Stimulated activated CD8-positive, alpha-beta memory T cell treated with anti-CD3 and anti-CD28 coated beads, Interleukin-4, amount 100 ng/mL, for 4 hours (primary cell): ENCODE data around the gene INHBE.
"Not testable (repeated sequence)": the region's sequence is repeated elsewhere in the genome, so short reads cannot be mapped to it uniquely, and the experiment has no call there.

ENCODE experiments used
- DNase-seq, 2 donors: peaks; one replicate each; pipeline ENCODE4 v3.0.0-alpha.2; 2020; ENCODE audit warnings: low read depth in 2 of 2, low spot score in 1 of 2

INHBE gene

GRCh38 chr12:57475271-57476161 lies 20.4 kb downstream of the INHBE start:
- no peak for DNase-seq

GRCh38 chr12:57476162-57476992 lies 21.3 kb downstream of the INHBE start:
- DNase-seq, result peak in 1 of 2 donors; percentile 54

DNA sequence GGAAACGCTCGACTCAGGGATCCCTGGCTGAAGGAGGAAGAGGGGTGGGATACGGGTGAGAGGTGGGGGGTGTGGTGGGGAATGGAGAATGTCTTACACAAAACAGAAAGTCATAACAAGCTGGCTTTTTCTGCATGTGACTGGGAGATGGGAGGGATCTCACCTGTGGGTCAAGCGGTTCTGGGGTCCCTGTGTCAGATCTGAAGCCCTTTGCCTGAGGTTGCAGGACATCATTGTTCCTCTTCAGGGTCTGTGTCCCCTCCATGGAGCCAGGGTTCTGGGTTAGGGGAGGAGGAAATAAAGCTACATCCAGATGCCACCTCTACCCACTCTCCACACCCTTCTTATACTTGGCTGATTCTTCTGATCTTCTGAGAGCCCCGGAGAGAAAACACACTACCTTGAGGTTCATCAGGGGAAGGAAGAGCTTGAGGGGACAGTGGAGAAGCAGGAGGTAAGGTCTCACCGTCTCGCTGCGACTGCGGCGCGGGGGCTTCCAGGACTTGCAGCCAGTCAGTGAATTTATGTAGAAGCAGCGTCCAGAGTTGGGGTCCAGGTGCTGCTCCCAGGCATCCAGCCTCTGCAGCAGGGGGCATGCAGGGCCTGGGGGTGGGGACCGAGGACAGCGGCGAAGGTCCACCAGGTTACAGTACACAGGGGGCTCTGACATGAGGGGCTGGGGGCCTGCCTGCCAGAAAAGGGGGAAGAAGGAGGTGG lies 22.0 kb downstream of the INHBE start:
- DNase-seq, result no peak

DNA sequence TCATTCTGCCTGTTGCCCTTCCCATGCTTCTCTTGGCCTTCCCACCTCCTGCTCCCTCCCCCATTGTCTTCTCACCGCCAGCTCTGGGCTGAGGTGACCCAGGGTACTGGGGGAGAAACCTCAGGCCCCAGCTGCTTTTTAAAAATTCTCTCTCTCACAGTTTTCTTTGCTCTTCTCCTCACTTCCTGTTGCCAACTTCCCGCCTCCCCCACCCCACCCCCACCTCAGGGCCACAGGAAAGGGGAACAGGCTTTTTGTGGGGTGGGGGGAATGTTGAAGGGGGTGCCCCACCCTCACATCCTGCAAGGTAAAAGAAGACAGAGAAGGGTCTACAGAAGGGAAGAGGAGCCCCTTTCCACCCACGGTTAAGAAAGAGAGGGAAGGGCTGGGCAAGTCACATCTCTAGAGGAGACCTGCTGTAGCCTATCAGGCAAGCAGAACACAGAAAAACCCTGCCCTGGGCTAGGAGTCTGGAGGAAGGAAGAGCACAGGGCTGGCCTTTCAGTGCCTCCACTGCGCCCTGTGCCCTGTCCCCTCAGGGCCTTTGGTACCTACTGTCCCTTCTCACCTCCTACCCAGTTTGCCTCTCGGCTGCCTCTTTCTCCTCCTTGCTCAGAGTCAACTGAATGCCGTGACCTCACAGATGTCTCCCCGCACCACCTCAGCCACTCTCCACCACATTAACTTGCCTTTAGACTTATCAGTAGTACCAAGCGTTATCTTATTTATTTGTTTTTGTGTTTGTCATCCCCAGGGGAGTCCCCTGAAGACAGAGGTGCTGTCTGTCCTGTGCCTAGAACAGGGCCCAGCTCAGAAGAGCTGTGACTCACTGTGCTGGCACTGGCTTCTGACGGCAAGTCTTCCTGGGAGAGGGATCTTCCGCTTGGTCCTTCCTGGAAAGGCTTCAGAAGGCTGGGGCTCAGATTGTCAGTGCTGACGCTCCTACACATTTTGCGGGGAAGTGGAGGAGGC lies 22.9 kb downstream of the INHBE start:
- no peak for DNase-seq

DNA sequence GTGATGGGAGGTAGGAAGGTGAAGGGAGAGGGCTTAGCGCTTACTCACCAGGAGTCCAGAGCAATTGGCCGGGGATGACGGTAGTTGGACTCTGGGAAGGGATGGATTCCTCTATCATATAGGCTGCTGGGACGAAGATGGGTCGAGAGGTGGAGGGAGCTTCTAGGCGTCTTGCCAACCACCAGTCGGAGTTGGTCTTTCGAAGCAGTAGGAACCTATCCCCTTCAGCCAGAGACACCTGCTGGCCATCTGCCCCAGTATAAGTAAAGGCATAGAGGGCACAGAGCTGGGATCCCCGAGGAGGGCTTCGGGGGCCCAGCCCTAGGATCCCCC lies 23.9 kb downstream of the INHBE start:
- no peak for DNase-seq

DNA sequence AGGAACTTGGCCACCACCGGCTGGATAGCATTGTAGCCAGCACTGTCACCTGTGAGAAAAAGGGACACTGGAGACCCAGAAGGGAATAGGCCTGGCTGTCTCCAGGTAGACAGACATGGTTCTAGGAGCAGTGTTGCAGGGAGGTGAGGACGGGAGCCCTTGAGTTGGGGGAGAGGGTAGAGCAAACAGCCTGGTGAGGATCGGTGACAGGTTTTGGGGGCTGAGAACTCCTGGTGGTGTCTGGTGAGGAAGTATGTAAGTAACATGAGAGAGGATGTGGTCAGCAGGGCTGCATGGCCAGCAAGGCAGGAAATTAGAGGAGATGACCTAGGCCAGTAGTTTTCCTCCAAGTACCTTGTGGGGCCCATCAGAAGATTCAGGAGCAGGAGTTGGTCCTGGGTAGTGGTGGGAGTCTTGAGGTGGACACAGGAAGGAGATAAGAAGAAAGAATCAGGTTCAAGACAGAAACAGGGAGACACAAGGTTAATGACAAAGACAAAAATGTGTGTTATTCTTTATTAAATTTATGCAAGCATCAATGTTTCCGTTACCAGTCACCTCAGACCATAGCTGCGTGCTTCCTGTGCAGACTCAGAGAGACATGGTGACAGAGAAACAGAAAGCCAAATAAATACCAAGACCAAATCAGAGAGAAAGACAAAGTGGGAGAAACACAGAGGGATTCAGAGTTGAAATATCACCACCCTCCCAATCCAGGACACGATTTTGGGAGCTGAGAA lies 24.4 kb downstream of the INHBE start, which contains the start of gene ARHGAP9:
TSS of gene ARHGAP9 (minus strand) at position 491 of the 740 bp plus-strand sequence. CDS start at position 31, 460 bp downstream.
- no peak for DNase-seq

GRCh38 chr12:57481671-57482070 lies 26.6 kb downstream of the INHBE start:
- no peak for DNase-seq

GRCh38 chr12:57483466-57483865 lies 28.4 kb downstream of the INHBE start:
- DNase-seq, result no peak

- no peak for DNase-seq
These were observed 30.6 kb downstream of the INHBE start for GRCh38 chr12:57485695-57486094.

DNA sequence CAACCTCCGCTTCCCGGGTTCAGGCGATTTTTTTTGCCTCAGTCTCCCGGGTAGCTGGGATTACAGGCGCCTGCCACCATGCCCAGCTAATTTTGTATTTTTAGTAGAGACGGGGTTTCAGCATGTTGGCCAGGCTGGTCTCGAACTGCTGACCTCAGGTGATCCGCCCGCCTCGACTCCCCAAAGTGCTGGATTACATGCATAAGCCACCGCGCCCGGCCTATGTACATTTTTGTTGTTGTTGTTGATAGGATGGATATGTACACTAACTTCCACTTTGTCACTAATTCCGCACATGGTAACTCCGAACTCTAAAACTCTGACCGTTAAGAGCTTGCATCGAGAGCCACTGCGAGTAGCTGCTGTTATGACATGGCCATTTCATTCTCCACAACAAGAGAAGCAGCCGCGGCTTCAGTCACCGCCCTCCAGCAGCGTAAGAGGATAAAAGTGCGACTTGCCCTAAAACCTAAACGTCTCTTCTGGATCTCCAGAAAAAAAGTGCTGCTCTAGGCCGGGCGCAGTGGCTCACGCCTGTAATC lies 32.0 kb downstream of the INHBE start:
- no peak for DNase-seq

DNA sequence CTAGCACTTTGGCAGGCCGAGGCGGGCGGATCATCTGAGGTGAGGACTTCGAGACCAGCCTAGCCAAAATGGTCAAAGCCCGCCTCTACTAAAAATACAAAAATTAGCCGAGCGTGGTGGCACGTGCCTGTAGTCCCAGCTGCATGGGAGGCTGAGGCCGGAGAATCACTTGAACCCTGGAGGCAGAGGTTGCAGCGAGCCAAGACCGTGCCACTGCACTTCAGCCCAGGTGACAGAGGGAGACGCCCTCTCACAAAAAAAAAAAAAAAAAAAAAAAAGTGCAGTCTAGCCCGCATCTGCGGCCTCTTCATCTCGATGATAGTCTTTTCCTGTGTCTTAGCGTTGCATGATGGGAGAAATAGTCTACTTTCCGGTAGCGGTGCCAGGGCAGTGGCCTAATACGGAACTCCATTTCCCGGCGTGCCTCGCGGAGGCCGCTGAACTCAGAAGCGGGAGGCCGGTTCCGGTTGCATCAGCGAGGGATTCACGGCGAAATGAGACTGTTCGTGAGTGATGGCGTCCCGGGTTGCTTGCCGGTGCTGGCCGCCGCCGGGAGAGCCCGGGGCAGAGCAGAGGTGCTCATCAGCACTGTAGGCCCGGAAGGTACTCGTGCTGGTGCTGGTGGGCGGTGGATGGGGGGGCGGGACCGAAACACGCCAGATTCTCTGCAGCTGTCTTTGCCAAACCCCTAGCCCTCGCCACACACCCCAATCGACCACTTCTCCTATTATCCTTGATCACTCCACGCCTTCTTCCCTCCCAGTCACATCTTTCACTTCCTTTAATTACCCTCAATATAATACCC lies 32.7 kb downstream of the INHBE start, which contains the start of gene MARS1:
TSS of gene MARS1 (plus strand) at position 472 of the 805 bp plus-strand sequence. CDS start at position 495, 23 bp downstream.
- peak; percentile 79 to 87 for DNase-seq

GRCh38 chr12:57488402-57489156 lies 33.5 kb downstream of the INHBE start:
- no peak for DNase-seq

DNA sequence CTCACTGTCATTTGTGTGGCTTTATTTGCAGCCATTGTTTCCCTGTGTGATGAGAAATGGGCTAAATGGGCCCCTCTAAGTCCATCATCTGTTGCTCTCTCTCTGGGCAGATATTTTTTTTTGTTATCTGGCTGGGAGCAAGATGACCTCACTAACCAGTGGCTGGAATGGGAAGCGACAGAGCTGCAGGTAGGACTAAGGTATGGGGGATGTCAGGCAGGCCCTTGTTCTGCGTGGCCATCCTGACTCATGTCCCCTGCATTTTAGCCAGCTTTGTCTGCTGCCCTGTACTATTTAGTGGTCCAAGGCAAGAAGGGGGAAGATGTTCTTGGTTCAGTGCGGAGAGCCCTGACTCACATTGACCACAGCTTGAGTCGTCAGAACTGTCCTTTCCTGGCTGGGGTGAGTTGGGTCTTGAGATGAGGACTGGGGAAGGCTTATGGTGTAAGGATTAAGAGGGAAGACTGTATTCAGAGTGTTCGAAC lies 34.1 kb downstream of the INHBE start:
- DNase-seq, result no peak

DNA sequence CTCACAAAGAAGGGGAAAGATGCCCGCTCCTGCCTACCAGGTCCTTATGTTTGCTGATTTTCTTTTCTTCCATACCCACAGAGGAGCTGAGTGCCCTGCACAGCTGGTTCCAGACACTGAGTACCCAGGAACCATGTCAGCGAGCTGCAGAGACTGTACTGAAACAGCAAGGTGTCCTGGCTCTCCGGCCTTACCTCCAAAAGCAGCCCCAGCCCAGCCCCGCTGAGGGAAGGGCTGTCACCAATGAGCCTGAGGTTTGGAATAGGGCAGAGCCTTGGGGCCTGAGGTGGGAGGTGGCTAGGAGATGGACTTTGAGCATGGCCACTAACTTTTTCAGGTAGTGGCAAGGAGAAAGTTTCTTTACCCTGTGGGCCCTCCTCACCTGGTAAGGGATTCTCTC lies 35.0 kb downstream of the INHBE start:
- no peak for DNase-seq

- no peak for DNase-seq
These were observed 36.5 kb downstream of the INHBE start for GRCh38 chr12:57491393-57492280.

GRCh38 chr12:57495051-57495701 lies 40.1 kb downstream of the INHBE start:
- not testable (repeated sequence) for DNase-seq
